GM18861 (cell line): Measurements from ENCODE around the gene RAPH1.
"Not testable (repeated sequence)": the region's sequence is repeated elsewhere in the genome, so short reads cannot be mapped to it uniquely, and the experiment has no call there.

Experiments
- ATAC-seq: cut with Tn5 transposase; IDR thresholded peaks from one replicate; pipeline ENCODE4 v1.9.1; 2021; ENCODE audit not compliant: unreplicated experiment

Gene RAPH1

GRCh38 chr2:203440671-203441070 lies 94.4 kb downstream of the RAPH1 start:
- no peak for ATAC-seq

- ATAC-seq, result no peak
Observed at GRCh38 chr2:203438528-203438927, 96.6 kb downstream of the RAPH1 start.

- ATAC-seq, result no peak
Observed at GRCh38 chr2:203437511-203437910, 97.6 kb downstream of the RAPH1 start.

- ATAC-seq, result no peak
Observed at GRCh38 chr2:203436496-203436895, 98.6 kb downstream of the RAPH1 start.

GRCh38 chr2:203432811-203433210 lies 102.3 kb downstream of the RAPH1 start:
- no peak for ATAC-seq

GRCh38 chr2:203431391-203432185 lies 103.5 kb downstream of the RAPH1 start:
- no peak for ATAC-seq

- not testable (repeated sequence) for ATAC-seq
Observed at GRCh38 chr2:203429643-203430042, 105.5 kb downstream of the RAPH1 start.

- no peak for ATAC-seq
Observed at GRCh38 chr2:203427061-203427460, 108.0 kb downstream of the RAPH1 start.

- ATAC-seq, result no peak
Observed at GRCh38 chr2:203418271-203418670, 116.8 kb downstream of the RAPH1 start.

- no peak for ATAC-seq
Observed at GRCh38 chr2:203413796-203414195, 121.3 kb downstream of the RAPH1 start.

GRCh38 chr2:203412546-203413331 lies 122.4 kb downstream of the RAPH1 start:
- ATAC-seq, result no peak

GRCh38 chr2:203407496-203407895 lies 127.6 kb downstream of the RAPH1 start:
- no peak for ATAC-seq

GRCh38 chr2:203404996-203405395 lies 130.1 kb downstream of the RAPH1 start:
- no peak for ATAC-seq

- no peak for ATAC-seq
Observed at GRCh38 chr2:203400805-203401585, 134.1 kb downstream of the RAPH1 start.

GRCh38 chr2:203399031-203399430 lies 136.1 kb downstream of the RAPH1 start:
- ATAC-seq, result no peak

- ATAC-seq, result no peak
Observed at GRCh38 chr2:203396667-203397066, 138.4 kb downstream of the RAPH1 start.

- ATAC-seq, result no peak
Observed at GRCh38 chr2:203395858-203396257, 139.2 kb downstream of the RAPH1 start.

- ATAC-seq, result no peak
Observed at GRCh38 chr2:203394519-203395227, 140.4 kb downstream of the RAPH1 start.

GRCh38 chr2:203388153-203388552 lies 146.9 kb downstream of the RAPH1 start:
- not testable (repeated sequence) for ATAC-seq

GRCh38 chr2:203383038-203383437 lies 152.1 kb downstream of the RAPH1 start:
- ATAC-seq, result no peak

GRCh38 chr2:203379156-203379555 lies 155.9 kb downstream of the RAPH1 start:
- ATAC-seq, result no peak
